ENCODE results near the gene ATXN7. TPM values are rescaled to one million over a fixed set of nuclear protein-coding genes. Genes with fewer than 3 reads are reported as not detected.

The ATXN7 gene
- total and polyA plus RNA-seq, 2 of the 13 experiments (the other 11 are each of a cell fraction or from before 2014, with no cell fraction given): 13.8 to 20.0 TPM

DNA sequence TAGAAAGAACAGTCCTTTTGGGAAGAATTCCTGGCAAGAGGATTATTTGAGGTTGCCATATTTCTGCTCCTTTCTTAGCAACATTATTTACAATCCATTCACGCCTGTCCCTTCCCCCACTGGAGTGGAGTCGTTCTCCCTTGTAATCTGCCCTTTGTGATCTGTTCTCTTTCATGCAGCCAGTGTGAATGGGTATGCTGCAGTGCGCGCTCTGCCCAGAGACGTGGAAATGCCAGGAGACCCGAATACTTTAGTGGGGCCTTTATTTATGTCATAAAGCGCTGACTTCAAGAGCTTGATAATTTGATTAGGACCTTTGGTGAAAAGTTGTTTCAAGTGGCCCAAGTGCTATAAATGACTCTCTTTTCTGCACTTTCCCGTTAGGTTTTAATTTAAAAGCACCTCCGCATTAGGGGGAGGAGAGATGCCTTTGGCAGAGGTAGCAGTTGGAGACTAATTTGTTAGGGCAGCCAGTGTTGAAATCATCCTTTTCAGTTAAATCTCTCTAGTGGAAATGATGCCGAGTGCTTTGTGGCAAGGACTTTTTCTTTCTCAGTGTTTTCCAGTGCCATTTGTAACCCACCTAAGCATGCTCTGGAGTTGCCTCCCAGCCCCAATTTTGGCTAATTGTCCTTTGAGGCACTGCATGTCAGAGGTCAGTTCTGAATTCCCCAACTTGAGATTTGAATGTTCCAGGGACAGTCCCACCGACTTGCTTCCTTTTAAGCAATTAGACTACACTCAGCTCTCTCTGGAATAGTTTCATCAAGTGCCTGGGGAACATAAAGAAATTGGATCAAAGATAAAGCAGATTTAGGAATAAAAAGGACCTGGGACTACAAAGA, 107.2 kb downstream of the ATXN7 start:
- intact Hi-C loops (cut with micrococcal nuclease; ENCODE audit: unreplicated experiment): no loop called here
- peaks cover 70% of the 10 kb centered on the region for H3K79me2 ChIP-seq (ENCODE audit: insufficient read depth, low read length)
- no TSS peak for BruUV-seq (replicated peaks)
- peak overlapping the region; percentile 20 for H3K27ac ChIP-seq (ENCODE audit: extremely low read length, insufficient read depth, low read length)
- H3K9me3 ChIP-seq (ENCODE audit: low read length): no peaks in the 10 kb centered on the region
- peak overlapping the region; percentile 26; the same call in 1 of the 2 replicates for H3K9ac ChIP-seq (ENCODE audit: insufficient read depth, low read depth, low read length)
- peaks cover 0 to 3% of the 10 kb centered on the region in 2 experiments; a peak in 3 of 5 replicates for H3K36me3 ChIP-seq (replicated peaks in 1 of 2; ENCODE audit: control insufficient read depth in 1 of 2, insufficient read depth in 2 of 2, low read length in 2 of 2)
- DNase-seq (ENCODE audit: low spot score) (peak; percentile 18), ATAC-seq (0 out of 3 replicates have a peak, but pooled peaks have one; percentile 11), FAIRE-seq (no peak)
- H3K4me2 ChIP-seq (ENCODE audit: low read depth, low read length): peak overlapping the region; percentile 88
- POLR2A ChIA-PET: no interaction called here
- H3K27me3 ChIP-seq (ENCODE audit: control insufficient read depth in 1 of 2, insufficient read depth in 2 of 2, low read length in 2 of 2): no peaks in the 10 kb centered on the region
- H3K4me3 ChIP-seq (replicated peaks in 1 of 3; ENCODE audit: insufficient read depth in 1 of 3, low read depth in 2 of 3, low read length in 3 of 3): 0 out of 6 replicates have a peak overlapping the region, but pooled peaks of 1 of the 3 experiments have one; percentile 10
- H3K4me1 ChIP-seq (ENCODE audit: insufficient read depth, low read length): peaks cover 67% of the 10 kb centered on the region
- no peaks in the 10 kb centered on the region for H4K20me1 ChIP-seq (ENCODE audit: insufficient read depth, low read length)
- WGBS (ENCODE audit: low lambda C conversion rate): 71% methylated on average over 11 of the region's 11 CpGs
- CTCF ChIA-PET (ENCODE audit: low intra/inter-chr PET ratio, low total read pairs): no interaction called here
- no peak overlapping the region for H2AFZ ChIP-seq (ENCODE audit: low read length)
- in situ Hi-C loops (cut with HindIII; ENCODE audit: extremely low pct_ligation_motif_present, low pct_unique_long_range_greater_than_20kb): no loop called here
- TF ChIP-seq NFKB2 (CRISPR knock-in tag; IDR thresholded peaks at IDR 0.05; ENCODE audit: borderline replicate concordance) (no peak), TGIF2 (CRISPR knock-in tag; IDR thresholded peaks at IDR 0.05) (no peak), TSC22D2 (CRISPR knock-in tag; IDR thresholded peaks at IDR 0.05; ENCODE audit: borderline replicate concordance) (no peak), JUNB (CRISPR knock-in tag; IDR thresholded peaks at IDR 0.05; ENCODE audit: borderline replicate concordance) (no peak), ZNF225 (CRISPR knock-in tag; IDR thresholded peaks at IDR 0.05) (no peak), ZNF331 (CRISPR knock-in tag; IDR thresholded peaks at IDR 0.05) (no peak), ZNF263 (CRISPR knock-in tag; IDR thresholded peaks at IDR 0.05) (no peak), KLF15 (CRISPR knock-in tag; IDR thresholded peaks at IDR 0.05; ENCODE audit: borderline replicate concordance) (no peak), MTF1 (CRISPR knock-in tag; IDR thresholded peaks at IDR 0.05) (no peak), BCL6 (CRISPR knock-in tag; IDR thresholded peaks at IDR 0.05) (no peak), DNMT1 (CRISPR knock-in tag; IDR thresholded peaks at IDR 0.05) (no peak), ZNF451 (CRISPR knock-in tag; IDR thresholded peaks at IDR 0.05) (no peak), HNF4A (CRISPR knock-in tag; IDR thresholded peaks at IDR 0.05) (peak; percentile 46; the same call in 1 of the 2 replicates), YEATS4 (CRISPR knock-in tag; IDR thresholded peaks at IDR 0.05; ENCODE audit: borderline replicate concordance) (no peak)
- TF ChIP-seq, protein P1, sequence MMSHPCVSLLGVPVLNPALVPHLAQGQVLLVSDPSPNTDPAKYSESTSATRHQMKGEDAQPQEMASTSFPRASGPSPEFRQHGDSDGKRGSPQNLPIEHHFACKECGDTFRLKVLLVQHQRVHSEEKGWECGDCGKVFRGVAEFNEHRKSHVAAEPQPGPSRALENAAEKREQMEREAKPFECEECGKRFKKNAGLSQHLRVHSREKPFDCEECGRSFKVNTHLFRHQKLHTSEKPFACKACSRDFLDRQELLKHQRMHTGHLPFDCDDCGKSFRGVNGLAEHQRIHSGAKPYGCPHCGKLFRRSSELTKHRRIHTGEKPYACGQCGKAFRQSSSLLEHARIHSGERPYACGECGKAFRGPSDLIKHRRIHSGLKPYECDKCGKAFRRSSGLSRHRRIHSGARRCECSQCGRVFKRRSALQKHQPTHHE (CRISPR knock-in tag; IDR thresholded peaks at IDR 0.05; ENCODE audit: borderline replicate concordance): no peak
- TF ChIP-seq, protein P2, sequence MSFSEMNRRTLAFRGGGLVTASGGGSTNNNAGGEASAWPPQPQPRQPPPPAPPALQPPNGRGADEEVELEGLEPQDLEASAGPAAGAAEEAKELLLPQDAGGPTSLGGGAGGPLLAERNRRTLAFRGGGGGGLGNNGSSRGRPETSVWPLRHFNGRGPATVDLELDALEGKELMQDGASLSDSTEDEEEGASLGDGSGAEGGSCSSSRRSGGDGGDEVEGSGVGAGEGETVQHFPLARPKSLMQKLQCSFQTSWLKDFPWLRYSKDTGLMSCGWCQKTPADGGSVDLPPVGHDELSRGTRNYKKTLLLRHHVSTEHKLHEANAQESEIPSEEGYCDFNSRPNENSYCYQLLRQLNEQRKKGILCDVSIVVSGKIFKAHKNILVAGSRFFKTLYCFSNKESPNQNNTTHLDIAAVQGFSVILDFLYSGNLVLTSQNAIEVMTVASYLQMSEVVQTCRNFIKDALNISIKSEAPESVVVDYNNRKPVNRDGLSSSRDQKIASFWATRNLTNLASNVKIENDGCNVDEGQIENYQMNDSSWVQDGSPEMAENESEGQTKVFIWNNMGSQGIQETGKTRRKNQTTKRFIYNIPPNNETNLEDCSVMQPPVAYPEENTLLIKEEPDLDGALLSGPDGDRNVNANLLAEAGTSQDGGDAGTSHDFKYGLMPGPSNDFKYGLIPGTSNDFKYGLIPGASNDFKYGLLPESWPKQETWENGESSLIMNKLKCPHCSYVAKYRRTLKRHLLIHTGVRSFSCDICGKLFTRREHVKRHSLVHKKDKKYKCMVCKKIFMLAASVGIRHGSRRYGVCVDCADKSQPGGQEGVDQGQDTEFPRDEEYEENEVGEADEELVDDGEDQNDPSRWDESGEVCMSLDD (CRISPR knock-in tag; IDR thresholded peaks at IDR 0.05; ENCODE audit: borderline replicate concordance): no peak
- TF ChIP-seq, protein P3, sequence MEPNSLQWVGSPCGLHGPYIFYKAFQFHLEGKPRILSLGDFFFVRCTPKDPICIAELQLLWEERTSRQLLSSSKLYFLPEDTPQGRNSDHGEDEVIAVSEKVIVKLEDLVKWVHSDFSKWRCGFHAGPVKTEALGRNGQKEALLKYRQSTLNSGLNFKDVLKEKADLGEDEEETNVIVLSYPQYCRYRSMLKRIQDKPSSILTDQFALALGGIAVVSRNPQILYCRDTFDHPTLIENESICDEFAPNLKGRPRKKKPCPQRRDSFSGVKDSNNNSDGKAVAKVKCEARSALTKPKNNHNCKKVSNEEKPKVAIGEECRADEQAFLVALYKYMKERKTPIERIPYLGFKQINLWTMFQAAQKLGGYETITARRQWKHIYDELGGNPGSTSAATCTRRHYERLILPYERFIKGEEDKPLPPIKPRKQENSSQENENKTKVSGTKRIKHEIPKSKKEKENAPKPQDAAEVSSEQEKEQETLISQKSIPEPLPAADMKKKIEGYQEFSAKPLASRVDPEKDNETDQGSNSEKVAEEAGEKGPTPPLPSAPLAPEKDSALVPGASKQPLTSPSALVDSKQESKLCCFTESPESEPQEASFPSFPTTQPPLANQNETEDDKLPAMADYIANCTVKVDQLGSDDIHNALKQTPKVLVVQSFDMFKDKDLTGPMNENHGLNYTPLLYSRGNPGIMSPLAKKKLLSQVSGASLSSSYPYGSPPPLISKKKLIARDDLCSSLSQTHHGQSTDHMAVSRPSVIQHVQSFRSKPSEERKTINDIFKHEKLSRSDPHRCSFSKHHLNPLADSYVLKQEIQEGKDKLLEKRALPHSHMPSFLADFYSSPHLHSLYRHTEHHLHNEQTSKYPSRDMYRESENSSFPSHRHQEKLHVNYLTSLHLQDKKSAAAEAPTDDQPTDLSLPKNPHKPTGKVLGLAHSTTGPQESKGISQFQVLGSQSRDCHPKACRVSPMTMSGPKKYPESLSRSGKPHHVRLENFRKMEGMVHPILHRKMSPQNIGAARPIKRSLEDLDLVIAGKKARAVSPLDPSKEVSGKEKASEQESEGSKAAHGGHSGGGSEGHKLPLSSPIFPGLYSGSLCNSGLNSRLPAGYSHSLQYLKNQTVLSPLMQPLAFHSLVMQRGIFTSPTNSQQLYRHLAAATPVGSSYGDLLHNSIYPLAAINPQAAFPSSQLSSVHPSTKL (CRISPR knock-in tag; IDR thresholded peaks at IDR 0.05): 0 out of 2 replicates have a peak, but pooled peaks have one; percentile 24

All from HepG2 (cell line).